Suprapubic skin (tissue), 3 donors: Measurements from ENCODE around the gene GALNT18.

Experiments used
- POLR2A ChIP-seq, 2 donors: fragments of 450-650 bp; IDR thresholded peaks; one replicate each; pipeline ENCODE4 v1.6.1; 2017; ENCODE audit warnings: antibody characterized with exemption in 2 of 2, mild to moderate bottlenecking in 2 of 2, moderate library complexity in 2 of 2
- TF ChIP-seq, protein P1 (sequence below), 2 donors: fragments of 200-600 bp in 1 of 2; fragments of 450-650 bp in 1 of 2; sonication (generic) in 1 of 2; IDR thresholded peaks; one replicate each; pipeline ENCODE4 v1.5.1; 2016 to 2019; ENCODE audit warnings: antibody characterized with exemption in 2 of 2, mild to moderate bottlenecking in 1 of 2, moderate library complexity in 1 of 2

DNA sequence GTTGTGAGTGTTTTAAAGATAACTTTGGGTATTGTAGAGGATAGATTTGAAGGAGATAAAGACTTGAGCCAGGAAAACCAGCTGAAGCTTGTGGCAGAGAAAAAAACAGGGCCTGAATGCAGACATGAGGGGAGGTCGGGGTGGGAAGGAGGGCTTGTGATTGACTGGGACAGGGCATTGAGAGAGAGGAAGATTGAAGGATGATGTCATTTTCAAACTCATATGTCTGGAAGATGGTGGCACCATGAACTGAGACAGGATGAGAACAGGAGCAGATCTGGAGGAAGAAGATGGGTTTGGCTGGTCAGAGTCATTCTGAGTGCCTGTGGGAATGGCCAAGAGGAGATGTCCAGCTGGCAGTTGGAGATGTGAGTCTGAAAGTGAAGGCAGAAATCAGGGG, 283.5 kb downstream of the GALNT18 start:
- no peak for TF ChIP-seq POLR2A (IDR thresholded peaks at IDR 0.05)
- TF ChIP-seq, protein P1, sequence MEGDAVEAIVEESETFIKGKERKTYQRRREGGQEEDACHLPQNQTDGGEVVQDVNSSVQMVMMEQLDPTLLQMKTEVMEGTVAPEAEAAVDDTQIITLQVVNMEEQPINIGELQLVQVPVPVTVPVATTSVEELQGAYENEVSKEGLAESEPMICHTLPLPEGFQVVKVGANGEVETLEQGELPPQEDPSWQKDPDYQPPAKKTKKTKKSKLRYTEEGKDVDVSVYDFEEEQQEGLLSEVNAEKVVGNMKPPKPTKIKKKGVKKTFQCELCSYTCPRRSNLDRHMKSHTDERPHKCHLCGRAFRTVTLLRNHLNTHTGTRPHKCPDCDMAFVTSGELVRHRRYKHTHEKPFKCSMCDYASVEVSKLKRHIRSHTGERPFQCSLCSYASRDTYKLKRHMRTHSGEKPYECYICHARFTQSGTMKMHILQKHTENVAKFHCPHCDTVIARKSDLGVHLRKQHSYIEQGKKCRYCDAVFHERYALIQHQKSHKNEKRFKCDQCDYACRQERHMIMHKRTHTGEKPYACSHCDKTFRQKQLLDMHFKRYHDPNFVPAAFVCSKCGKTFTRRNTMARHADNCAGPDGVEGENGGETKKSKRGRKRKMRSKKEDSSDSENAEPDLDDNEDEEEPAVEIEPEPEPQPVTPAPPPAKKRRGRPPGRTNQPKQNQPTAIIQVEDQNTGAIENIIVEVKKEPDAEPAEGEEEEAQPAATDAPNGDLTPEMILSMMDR (IDR thresholded peaks at IDR 0.05) = no peak
